Bronchial smooth muscle cell (primary cell): ENCODE data around the gene AOAH. TPM values are rescaled to one million over a fixed set of nuclear protein-coding genes. Genes with fewer than 3 reads are reported as not detected.

ENCODE experiments used
- total RNA-seq: library from RNA; depleted of rRNA; stranded (reverse); fragments of >200 nt; gene quantifications from 2 replicates; pipeline ENCODE4 v1.2.1, GENCODE V29; 2014

The AOAH gene
- not detected in 2 replicates for total RNA-seq

DNA sequence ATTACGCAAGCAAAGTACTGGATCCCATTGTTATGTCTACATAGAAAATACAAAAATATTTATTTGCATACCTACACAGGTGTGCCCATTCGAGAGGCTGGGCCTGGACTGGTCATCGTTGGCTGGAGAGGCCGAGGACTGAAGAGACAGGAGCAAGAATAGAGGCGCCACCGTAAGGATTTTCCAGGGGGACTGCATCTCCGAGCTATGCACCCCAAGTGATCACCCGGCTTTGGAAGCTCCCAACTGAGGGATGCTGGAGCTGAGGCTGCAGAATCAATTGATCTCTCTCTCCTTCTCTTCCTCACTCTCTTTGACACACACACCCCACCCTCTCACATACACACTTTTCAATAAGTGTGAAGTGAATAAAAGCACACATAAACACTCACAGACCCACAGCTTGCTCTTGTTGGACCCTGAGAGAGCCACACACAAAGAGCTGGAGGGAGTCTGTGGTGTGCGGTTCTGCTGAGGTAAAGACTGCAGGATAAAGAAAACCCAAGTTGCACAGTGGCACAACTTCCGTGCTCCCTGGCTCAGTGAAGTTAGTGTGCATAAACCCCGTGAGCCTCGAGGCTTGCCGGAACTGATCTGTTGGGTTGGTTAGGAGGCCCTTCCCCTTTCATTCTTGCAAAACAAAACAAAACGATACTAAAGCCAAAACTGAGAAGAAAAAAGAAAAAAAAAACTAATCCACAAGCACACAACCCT is at the start of gene AOAH:
Gene AOAH (minus strand): TSS at position 544 of the 714 bp plus-strand sequence. CDS start 346 bp downstream, at position 198.

